Dedifferentiated amniotic fluid mesenchymal stem cell (primary cell): ENCODE measurements around the gene OSTN.
"Not testable (repeated sequence)": the region's sequence is repeated elsewhere in the genome, so short reads cannot be mapped to it uniquely, and the experiment has no call there.

ENCODE experiments used
- DNase-seq: peaks from one replicate; pipeline ENCODE4 v3.0.0-alpha.2; 2016; ENCODE audit errors: extremely low spot score

OSTN gene

GRCh38 chr3:191198932-191199331 lies at the start of gene OSTN:
OSTN (plus strand) TSS chr3:191199241; CDS start chr3:191212533, 13,292 bp downstream.
- no peak for DNase-seq

GRCh38 chr3:191151653-191152052 lies 47.4 kb upstream of the OSTN start:
- no peak for DNase-seq

GRCh38 chr3:191154827-191155226 lies 44.2 kb upstream of the OSTN start:
- no peak for DNase-seq

GRCh38 chr3:191158247-191158646 lies 40.8 kb upstream of the OSTN start:
- no peak for DNase-seq

DNA sequence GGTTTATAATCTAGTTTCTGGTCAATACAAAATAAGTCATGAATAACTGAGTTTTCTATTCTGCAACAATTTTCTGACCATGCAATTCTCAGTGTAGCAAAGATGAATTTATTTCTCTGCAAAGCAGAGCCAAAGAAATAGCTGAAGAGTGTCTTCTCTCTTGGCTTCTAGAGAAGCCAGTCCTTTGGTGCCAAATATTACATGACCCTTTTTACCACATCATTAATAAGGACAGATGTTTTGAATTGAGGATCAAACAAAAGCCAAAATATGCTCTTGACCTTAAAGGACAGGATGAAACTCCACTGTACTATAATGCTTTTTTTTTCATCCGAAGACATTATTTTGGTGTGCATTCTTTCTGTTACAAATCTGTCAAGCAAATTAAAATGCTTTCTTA lies 40.2 kb upstream of the OSTN start:
- no peak for DNase-seq

- no peak for DNase-seq
Measured at GRCh38 chr3:191165802-191166201, 33.2 kb upstream of the OSTN start.

GRCh38 chr3:191166368-191166767 lies 32.7 kb upstream of the OSTN start:
- no peak for DNase-seq

- DNase-seq: no peak
Measured at GRCh38 chr3:191169566-191169965, 29.5 kb upstream of the OSTN start.

DNA sequence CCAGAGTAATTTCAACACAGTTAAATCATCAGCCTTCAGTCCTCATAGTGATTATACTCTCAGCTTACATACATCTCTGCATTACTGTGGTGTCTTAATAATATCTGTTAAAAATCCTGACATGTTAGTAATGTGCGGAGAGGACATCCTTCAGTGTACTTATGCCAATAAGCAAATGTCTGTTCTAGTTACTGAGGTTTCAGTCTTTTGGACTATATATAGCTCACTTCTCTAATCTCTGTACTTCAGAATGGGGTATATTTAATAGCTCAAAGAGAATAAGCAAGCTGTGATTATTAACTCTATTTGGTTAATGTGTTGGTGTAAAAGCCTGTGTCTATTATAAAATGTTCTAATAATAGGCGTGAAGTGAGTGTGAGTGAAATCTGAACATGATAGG lies 28.9 kb upstream of the OSTN start:
- DNase-seq: no peak

DNA sequence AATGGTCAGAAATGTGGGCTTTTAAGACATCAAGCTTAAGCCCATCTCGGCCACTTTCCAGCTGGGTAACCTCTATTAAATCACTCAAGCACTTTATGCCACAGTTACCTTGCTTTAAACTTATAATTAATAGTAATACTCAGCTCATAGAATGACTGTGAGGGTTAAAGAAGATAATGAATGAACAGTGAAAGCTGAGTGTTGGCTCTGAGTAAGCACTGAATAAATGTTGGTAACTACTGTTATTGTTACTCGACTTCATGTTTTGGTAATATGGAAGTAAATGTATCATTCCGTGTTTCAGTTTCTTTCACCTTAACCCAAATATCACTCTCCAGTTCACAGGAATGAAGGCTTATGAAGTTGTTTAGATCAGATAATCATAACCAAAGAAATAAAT lies 23.9 kb upstream of the OSTN start:
- DNase-seq: no peak

- no peak for DNase-seq
Measured at GRCh38 chr3:191176038-191176785, 22.8 kb upstream of the OSTN start.

GRCh38 chr3:191185382-191185781 lies 13.7 kb upstream of the OSTN start:
- DNase-seq: not testable (repeated sequence)

GRCh38 chr3:191188246-191188645 lies 10.8 kb upstream of the OSTN start:
- not testable (repeated sequence) for DNase-seq

GRCh38 chr3:191192270-191192669 lies 6.8 kb upstream of the OSTN start:
- DNase-seq: not testable (repeated sequence)

DNA sequence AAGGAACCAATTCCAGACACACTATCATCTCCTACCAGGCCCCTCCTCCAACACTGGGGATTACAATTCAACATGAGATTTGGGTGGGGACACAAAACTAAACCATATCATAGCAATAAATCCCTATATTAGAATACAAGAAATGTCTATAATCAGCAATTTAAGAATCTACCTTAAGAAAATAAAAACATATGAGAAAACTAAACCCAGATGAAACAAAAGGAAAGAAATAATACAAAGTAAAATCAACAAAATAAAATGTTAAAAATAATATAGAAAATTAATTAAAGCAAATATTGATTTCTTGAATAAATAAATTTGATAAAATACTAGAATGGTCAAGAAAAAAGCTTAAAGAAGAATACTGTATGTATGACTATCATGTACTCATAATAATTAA lies 6.1 kb upstream of the OSTN start:
- DNase-seq: no peak

DNA sequence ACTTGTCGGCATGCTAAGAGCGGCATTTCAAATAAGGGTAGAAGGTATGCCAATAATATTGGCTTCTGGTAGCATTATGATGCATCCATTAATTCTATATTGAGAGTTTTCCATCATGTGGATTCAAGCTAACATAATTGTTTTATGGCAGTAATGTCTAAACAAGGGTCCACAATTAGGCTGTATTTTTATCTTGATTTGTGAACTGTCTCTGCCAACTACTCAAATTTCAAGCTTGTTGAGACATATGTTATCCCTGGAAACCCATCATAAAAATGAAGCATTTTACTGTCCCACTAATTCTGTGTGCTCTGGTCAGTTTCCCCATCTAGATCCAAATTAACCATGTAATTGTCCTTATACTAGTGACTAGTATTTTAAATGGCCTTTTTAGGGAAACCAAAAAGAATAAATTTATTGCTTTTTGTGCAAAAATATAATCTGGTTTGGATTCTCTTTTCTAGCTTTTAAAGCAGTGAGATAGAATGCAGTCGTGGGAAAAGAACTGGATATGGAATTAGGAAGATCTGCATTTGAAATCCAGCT lies 1.2 kb upstream of the OSTN start:
- DNase-seq: no peak

GRCh38 chr3:191198480-191198879 lies 561 bp upstream of the OSTN start:
- DNase-seq: no peak

DNA sequence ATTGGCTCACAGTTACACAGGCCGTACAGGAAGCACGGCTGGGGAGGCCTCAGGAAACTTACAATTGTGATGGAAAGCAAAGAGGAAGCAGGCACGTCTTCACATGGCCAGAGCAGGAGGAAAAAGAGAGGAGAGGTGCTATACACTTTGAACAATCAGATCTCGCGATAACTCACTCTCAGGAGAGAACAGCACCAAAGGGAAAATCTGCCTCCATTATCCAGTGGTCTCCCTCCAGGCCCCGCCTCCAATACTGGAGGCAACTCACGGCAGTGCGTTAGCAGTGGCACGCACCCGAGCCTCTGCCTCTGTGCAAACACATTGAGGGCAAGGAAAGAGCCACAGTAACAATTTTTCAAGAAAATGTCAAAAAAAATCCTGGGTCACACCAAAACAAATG lies 11.0 kb downstream of the OSTN start:
- DNase-seq: no peak

- no peak for DNase-seq
Measured at GRCh38 chr3:191216510-191216909, 17.5 kb downstream of the OSTN start.

DNA sequence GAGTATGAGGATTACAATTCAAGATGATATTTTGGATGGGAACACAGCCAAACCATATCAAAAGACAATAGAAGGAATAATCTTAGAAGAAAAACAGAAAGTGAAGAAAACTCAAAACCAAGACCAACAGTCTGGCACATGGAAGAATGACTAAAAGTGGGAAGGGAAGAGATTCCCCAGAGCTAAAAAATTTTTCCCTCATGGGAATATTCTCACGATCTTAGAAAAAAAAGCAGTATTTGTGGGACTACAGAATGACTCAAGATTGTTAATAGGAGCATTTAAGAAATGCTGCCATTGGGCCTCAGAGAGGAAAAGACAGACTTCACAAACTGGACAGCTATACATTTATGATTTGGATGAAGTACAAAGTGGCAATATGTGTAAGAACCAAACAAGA lies 18.3 kb downstream of the OSTN start:
- DNase-seq: no peak

DNA sequence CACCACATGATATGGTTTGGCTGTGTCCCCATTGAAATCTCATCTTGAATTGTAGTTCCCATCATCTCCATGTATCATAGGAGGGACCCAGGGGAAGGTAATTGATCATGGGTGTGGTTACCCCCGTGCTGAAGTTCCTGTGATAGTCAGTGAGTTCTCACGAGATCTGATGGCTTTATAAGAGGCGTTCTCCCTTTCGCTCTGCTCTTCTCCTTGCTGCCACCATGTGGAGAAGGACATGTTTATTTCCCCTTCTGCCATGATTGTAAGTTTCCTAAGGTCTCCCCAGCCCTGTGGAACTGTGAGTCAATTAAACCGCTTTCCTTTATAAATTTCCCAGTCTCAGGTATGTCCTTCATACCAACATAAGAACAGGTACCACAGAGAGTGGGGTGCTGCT lies 21.9 kb downstream of the OSTN start:
- no peak for DNase-seq

DNA sequence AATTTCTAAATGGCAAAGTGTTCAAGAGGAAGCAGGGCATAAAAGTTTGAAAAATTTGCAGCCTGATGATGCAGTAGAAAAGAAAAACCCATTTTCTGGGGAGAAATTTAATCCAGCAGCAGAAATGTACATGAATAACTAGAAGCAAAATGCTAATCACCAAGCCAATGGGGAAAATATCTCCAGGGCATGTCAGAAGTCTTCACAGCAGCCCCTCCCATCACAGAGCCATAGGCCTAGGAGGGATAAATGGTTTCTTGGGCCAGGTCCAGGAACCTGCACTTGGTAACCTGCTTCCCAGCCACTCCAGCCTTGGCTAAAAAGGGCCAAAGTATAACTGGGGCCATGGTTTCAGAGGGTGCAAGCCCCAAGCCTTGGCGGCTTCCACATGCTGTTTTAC lies 22.6 kb downstream of the OSTN start:
- no peak for DNase-seq

- no peak for DNase-seq
Measured at GRCh38 chr3:191227541-191227940, 28.5 kb downstream of the OSTN start.

GRCh38 chr3:191234216-191234615 lies 35.2 kb downstream of the OSTN start:
- DNase-seq: no peak
